ENCODE results near the gene HRAS.
A peak's percentile ranks its signal among the peaks of the same experiment; 100 is the strongest.

HRAS gene

DNA sequence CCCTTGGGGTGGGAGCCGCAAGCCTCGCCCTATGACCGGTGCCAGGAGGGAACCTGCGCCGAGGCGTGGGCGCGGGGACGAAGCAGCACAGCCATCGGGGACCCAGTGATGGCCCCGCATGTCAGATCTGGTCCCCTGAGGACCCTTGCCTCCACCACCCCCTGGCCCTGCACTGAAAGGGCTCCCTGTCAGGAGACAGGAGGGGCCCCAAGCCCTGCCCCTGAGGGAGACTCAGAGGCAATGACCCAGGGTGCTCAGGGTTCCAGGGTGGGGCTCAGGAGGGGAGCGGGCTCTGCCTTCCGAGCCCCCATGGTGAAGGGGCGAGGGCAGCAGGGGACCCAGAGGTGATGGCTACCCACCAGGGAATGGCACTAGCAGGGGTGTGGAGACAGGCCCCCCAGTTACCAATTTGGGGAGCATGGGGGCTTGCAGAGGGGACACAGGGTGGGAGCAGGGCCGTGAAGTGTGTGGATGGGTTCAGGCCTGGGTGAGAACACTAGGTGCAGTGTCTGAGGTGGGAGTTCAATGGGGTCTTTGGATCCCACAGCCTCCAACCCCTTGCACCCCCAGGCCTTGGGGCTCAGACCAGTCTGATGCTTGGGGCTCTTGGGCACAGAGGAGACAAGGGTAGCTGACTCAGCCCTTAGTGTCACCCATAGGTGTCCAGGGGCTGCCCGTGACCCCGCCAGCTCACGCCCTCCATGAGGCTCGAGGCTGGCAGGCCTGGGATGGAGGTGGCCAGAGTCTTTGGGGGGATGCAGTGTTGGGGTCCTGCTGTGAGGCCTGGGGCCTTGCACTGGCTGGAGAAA is 2.5 kb upstream of the HRAS start:
- TF ChIP-seq, protein P1, sequence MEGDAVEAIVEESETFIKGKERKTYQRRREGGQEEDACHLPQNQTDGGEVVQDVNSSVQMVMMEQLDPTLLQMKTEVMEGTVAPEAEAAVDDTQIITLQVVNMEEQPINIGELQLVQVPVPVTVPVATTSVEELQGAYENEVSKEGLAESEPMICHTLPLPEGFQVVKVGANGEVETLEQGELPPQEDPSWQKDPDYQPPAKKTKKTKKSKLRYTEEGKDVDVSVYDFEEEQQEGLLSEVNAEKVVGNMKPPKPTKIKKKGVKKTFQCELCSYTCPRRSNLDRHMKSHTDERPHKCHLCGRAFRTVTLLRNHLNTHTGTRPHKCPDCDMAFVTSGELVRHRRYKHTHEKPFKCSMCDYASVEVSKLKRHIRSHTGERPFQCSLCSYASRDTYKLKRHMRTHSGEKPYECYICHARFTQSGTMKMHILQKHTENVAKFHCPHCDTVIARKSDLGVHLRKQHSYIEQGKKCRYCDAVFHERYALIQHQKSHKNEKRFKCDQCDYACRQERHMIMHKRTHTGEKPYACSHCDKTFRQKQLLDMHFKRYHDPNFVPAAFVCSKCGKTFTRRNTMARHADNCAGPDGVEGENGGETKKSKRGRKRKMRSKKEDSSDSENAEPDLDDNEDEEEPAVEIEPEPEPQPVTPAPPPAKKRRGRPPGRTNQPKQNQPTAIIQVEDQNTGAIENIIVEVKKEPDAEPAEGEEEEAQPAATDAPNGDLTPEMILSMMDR (IDR thresholded peaks at IDR 0.05; ENCODE audit: control insufficient read depth, insufficient read depth, low read depth, low read length, missing control alignments): no peak
- H3K4me3 ChIP-seq (ENCODE audit: control insufficient read depth, low read depth, low read length): peak overlapping the region; percentile 21
- DNase-seq (ENCODE audit: low read depth): no peak

DNA sequence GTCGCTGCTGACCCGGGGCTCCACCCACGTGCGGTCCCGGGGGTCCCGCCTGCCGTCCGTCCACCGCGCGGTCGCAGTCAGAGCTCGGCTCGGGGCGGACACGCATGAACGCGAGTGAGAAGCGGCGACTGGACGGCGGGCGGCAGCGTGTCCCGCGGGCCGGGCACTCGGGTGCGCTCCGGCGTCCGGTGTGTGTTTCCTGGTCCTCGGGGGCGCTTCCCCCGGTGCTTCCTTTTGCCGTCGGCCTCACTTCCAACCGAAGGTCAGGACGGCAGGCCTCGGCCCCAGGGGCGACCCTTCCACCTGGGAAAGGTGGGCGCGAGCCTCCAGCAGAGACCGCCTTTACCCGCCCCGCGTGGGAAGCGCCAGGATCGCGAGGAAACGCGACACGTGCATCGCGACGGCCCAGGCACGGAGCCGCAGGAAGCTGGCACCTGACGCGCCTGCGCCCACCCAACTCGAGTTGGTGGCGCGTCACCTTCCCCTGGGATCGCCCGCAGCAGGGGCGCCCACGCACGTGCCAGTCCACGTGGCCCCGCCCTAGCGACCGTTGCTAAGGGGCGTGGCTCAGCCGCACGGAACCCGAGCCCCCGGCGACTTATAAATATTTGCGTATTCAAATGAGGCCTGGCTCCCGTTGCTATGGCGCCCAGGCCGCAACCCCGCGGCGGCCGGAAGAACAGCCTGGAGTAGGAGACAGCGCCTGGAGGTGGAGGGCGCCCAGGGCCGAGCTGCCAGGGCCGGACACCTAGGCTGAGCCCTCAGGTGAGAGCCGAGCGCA is 1.7 kb upstream of the HRAS start, which contains the start of gene LRRC56:
TSS of gene LRRC56 (plus strand) at position 687 of the 781 bp plus-strand sequence. CDS start 3,158 bp downstream, outside the sequence.
- TF ChIP-seq, protein P1 (IDR thresholded peaks at IDR 0.05; ENCODE audit: control insufficient read depth, insufficient read depth, low read depth, low read length, missing control alignments): no peak
- H3K4me3 ChIP-seq (ENCODE audit: control insufficient read depth, low read depth, low read length): peak within 1 kb of the TSS; percentile 21
- DNase-seq (ENCODE audit: low read depth): no peak

DNA sequence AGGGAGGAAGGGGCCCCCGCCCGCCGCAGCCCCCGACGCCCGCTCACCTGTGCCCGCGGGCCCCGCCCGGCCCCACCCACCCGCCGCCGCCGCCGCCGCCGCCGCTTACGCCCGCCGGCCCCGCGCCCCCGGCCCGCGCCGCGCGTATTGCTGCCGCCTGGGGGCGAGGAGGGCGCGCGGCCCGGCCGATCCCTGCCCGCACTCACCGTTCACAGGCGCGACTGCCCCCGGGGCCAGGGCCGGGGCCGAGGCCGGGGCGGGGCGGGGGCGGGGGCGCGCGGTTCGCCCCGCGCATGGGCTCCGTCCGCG is 212 bp downstream of the HRAS start:
- TF ChIP-seq, protein P1 (IDR thresholded peaks at IDR 0.05; ENCODE audit: control insufficient read depth, insufficient read depth, low read depth, low read length, missing control alignments): no peak
- DNase-seq (ENCODE audit: low read depth): no peak
- H3K4me3 ChIP-seq (ENCODE audit: control insufficient read depth, low read depth, low read length): peak overlapping the region; percentile 87

DNA sequence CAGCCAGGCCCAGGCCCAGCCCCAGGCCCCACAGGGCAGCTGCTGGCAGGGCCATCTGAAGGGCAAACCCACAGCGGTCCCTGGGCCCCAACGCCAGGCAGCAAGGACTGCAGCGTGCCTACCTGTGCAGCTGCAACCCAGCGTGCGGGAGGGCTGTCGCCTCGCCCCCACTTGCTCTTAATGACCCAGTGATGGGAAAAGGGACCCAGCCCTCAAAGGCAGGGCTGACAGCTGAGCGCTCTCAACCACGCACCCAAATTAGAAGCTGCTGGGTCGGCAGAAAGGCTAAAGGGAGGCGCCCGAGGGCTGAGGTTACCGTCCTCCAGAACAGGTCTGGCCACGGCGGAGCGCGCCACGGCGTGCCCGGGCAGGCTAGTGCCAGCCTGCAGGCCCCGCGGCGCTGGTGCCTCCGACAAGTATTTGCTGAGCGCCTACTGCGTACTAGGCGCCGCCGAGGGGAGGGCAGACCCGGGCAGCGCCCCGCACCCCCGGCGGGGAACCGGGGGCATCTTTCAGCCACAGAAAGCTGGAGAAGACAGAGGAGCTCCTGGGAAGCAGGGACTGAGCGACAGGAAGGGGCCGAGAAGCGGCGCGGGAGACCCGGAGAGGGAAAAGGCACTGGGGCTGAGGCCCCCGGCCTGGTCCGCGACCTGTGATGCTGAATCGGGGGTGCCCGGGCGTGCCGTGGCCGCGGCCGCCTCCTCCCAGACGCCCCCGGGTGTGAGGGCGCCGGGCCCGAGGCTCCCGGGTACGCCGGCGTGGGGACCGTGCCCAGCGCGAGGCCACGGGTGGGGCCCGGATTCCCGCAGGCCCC is 773 bp downstream of the HRAS start:
- TF ChIP-seq, protein P1 (IDR thresholded peaks at IDR 0.05; ENCODE audit: control insufficient read depth, insufficient read depth, low read depth, low read length, missing control alignments): no peak
- peak overlapping the region; percentile 87 for H3K4me3 ChIP-seq (ENCODE audit: control insufficient read depth, low read depth, low read length)
- DNase-seq (ENCODE audit: low read depth): no peak

DNA sequence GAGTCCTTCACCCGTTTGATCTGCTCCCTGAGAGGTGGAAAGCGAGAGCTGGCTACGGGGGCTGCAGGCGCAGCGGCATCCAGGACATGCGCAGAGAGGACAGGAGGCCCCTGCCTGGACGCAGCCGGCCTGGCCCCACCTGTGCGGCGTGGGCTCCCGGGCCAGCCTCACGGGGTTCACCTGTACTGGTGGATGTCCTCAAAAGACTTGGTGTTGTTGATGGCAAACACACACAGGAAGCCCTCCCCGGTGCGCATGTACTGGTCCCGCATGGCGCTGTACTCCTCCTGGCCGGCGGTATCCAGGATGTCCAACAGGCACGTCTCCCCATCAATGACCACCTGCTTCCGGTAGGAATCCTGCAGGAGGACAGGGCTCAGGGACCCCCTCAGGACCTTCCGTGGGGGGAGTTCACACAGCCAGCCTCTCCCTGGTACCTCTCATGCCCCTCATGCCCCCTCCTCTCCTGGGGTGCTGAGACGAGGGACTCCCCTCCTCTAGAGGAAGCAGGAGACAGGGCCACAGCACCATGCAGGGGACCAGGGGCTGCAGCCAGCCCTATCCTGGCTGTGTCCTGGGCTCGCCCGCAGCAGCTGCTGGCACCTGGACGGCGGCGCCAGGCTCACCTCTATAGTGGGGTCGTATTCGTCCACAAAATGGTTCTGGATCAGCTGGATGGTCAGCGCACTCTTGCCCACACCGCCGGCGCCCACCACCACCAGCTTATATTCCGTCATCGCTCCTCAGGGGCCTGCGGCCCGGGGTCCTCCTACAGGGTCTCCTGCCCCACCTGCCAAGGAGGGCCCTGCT is 1.6 kb downstream of the HRAS start:
- TF ChIP-seq, protein P1 (IDR thresholded peaks at IDR 0.05; ENCODE audit: control insufficient read depth, insufficient read depth, low read depth, low read length, missing control alignments): no peak
- peak overlapping the region; percentile 87 for H3K4me3 ChIP-seq (ENCODE audit: control insufficient read depth, low read depth, low read length)
- no peak for DNase-seq (ENCODE audit: low read depth)

Data from AG09309 (cell line).